ENCODE data around the gene UNC13A. TPM values are rescaled to one million over a fixed set of nuclear protein-coding genes. Genes with fewer than 3 reads are reported as not detected.

The UNC13A gene
- total RNA-seq, 1 experiment from 2014 or later, result 0.28 TPM

DNA sequence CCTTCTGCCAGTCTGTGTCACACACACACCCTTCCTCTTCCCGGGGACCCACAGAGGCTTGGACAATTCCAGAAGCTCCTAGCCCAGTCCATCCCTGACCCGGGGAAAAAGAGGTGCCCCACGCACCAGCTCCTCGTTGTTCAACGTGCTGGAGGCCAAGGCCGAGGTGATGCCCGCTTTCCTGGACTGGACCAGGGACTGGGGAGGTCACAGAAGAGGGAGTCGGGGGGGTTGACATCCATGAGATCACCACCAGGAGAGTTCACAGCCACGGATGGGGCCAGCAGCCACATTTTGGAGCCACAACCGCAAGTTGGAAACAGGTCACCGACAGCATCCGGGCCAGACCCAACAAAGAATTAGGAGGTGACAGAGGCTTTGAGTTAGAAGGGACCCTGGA is 39.4 kb downstream of the UNC13A start:
- H3K36me3 Mint-ChIP-seq (ENCODE audit: insufficient read depth, unreplicated experiment), result no peaks in the 10 kb centered on the region
- H3K27me3 Mint-ChIP-seq (ENCODE audit: unreplicated experiment), result peaks cover 52% of the 10 kb centered on the region
- TF ChIP-seq, protein P1, sequence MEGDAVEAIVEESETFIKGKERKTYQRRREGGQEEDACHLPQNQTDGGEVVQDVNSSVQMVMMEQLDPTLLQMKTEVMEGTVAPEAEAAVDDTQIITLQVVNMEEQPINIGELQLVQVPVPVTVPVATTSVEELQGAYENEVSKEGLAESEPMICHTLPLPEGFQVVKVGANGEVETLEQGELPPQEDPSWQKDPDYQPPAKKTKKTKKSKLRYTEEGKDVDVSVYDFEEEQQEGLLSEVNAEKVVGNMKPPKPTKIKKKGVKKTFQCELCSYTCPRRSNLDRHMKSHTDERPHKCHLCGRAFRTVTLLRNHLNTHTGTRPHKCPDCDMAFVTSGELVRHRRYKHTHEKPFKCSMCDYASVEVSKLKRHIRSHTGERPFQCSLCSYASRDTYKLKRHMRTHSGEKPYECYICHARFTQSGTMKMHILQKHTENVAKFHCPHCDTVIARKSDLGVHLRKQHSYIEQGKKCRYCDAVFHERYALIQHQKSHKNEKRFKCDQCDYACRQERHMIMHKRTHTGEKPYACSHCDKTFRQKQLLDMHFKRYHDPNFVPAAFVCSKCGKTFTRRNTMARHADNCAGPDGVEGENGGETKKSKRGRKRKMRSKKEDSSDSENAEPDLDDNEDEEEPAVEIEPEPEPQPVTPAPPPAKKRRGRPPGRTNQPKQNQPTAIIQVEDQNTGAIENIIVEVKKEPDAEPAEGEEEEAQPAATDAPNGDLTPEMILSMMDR (IDR thresholded peaks at IDR 0.05; ENCODE audit: unreplicated experiment), result no peak
- H3K9me3 Mint-ChIP-seq (ENCODE audit: low read depth, unreplicated experiment), result no peaks in the 10 kb centered on the region
- BruUV-seq (replicated peaks), result no TSS peak
- H3K4me1 Mint-ChIP-seq (ENCODE audit: low read depth, unreplicated experiment), result no peaks in the 10 kb centered on the region
- intact Hi-C loops (cut with micrococcal nuclease; ENCODE audit: unreplicated experiment), result no loop called here
- CTCF ChIA-PET, result no interaction called here
- no peak for DNase-seq
- no peak overlapping the region for H3K4me3 Mint-ChIP-seq (ENCODE audit: low read depth, unreplicated experiment)
- no peak overlapping the region for H3K27ac Mint-ChIP-seq (ENCODE audit: unreplicated experiment)

DNA sequence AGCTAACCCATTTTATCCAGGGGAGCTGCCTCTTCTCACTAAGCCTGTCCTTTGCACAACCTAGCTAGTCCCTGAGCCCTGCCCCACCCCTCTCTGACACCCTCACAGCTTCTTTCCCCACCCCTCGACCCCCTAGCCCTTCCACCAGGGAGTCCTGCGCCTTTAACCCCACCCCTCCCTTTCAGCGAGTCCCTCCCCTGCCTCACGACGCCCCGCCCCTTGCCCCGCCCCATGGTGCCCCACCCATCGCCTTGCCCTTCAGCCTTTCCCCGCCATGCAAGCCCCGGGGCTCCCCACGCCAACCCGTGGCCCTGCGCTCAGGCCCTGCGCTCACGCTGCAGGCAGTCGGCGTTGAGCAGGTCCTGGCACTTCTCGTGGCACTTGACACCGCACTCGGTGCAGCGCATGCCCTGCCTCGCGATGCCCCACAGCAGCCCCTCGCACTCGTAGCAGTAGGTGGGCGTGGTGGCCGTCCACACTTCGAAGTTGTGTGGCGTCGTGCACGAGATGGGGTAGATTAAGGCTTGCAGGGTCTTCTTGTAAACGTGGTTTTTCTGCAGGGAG is 40.0 kb downstream of the UNC13A start:
- CTCF ChIA-PET, result no interaction called here
- Mint-ChIP-seq H3K27ac (ENCODE audit: unreplicated experiment) (no peak overlapping the region), H3K4me3 (ENCODE audit: low read depth, unreplicated experiment) (no peak overlapping the region)

DNA sequence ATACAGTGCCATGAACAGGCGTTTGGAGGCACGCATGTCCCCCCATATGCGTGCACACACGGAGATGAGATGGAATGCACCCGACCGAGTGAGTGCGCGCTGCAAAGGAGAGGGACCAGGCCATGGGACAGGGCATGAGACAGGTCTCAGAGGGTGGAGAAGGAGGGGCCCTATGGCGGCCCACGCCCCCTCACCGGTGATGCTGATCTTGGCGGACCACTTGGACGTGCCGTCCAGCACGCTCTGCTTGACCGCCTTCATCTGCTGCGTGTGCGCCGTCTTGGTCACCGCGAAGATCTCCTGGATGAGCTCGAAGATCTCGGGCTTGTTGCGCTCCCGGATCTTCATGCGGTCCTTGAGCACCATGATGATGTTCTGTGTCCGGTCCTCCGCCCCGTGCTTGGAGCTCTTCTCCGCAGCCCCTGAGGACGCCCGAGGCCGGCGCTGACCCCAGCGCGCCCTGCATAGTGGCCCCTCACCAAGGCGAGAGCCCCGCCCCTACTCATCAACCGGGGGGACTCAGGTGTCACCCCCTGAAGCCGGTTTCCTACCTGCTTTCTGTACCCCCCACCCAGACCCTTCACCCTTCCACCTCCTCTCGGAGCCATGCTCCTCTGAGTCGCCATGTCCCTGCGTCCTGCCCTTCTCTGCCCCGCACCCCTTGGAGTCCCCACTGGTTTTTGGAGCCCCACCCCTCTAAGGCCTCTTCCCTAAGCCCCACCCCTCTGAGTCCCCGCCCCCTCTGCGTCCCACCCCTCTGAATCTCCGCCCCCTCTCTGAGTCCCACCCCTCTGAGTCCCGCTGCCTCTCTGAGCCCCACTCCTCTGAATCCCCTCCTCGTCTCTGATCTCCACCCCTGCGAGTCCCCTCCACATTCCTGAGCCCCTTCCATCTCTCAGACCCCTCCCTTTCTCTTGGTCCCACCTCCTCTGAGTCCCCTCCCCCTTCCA is 40.8 kb downstream of the UNC13A start:
- DNase-seq, result no peak
- H3K36me3 Mint-ChIP-seq (ENCODE audit: insufficient read depth, unreplicated experiment), result no peaks in the 10 kb centered on the region
- TF ChIP-seq, protein P1 (IDR thresholded peaks at IDR 0.05; ENCODE audit: unreplicated experiment), result no peak
- peaks cover 50% of the 10 kb centered on the region for H3K27me3 Mint-ChIP-seq (ENCODE audit: unreplicated experiment)
- intact Hi-C loops (cut with micrococcal nuclease; ENCODE audit: unreplicated experiment), result no loop called here
- H3K27ac Mint-ChIP-seq (ENCODE audit: unreplicated experiment), result no peak overlapping the region
- H3K9me3 Mint-ChIP-seq (ENCODE audit: low read depth, unreplicated experiment), result no peaks in the 10 kb centered on the region
- CTCF ChIA-PET, result no interaction called here
- no TSS peak for BruUV-seq (replicated peaks)
- H3K4me3 Mint-ChIP-seq (ENCODE audit: low read depth, unreplicated experiment), result no peak overlapping the region
- H3K4me1 Mint-ChIP-seq (ENCODE audit: low read depth, unreplicated experiment), result no peaks in the 10 kb centered on the region

More for the DNA sequence above, 40.0 kb downstream of the UNC13A start:
- BruUV-seq (replicated peaks), result no TSS peak
- Mint-ChIP-seq H3K36me3 (ENCODE audit: insufficient read depth, unreplicated experiment) (no peaks in the 10 kb centered on the region), H3K4me1 (ENCODE audit: low read depth, unreplicated experiment) (no peaks in the 10 kb centered on the region), H3K27me3 (ENCODE audit: unreplicated experiment) (peaks cover 58% of the 10 kb centered on the region), H3K9me3 (ENCODE audit: low read depth, unreplicated experiment) (no peaks in the 10 kb centered on the region)
- TF ChIP-seq, protein P1 (IDR thresholded peaks at IDR 0.05; ENCODE audit: unreplicated experiment), result no peak
- no peak for DNase-seq
- intact Hi-C loops (cut with micrococcal nuclease; ENCODE audit: unreplicated experiment), result no loop called here

DNA sequence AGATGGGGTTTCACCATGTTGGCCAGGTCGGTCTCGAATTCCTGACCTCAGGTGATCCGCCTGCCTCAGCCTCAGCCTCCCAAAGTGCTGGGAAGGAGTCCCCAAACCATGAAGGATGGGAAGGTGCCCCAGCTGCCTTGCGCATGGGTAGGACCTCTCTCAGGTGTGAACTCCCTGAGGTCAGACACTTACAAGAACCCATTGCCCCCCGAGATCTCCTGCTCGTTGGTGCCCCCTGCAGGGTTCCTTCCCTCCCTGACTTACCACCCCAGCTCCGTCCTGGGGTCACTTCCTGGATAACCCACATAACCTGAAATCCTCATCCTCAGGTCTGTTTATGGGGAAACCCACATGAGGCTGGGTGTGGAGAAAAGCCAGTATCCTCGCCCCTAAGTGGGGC is 41.7 kb downstream of the UNC13A start:
- no TSS peak for BruUV-seq (replicated peaks)
- intact Hi-C loops (cut with micrococcal nuclease; ENCODE audit: unreplicated experiment), result no loop called here
- Mint-ChIP-seq H3K4me3 (ENCODE audit: low read depth, unreplicated experiment) (no peak overlapping the region), H3K27me3 (ENCODE audit: unreplicated experiment) (peaks cover 45% of the 10 kb centered on the region), H3K27ac (ENCODE audit: unreplicated experiment) (no peak overlapping the region), H3K9me3 (ENCODE audit: low read depth, unreplicated experiment) (no peaks in the 10 kb centered on the region), H3K4me1 (ENCODE audit: low read depth, unreplicated experiment) (no peaks in the 10 kb centered on the region), H3K36me3 (ENCODE audit: insufficient read depth, unreplicated experiment) (no peaks in the 10 kb centered on the region)
- DNase-seq, result no peak
- CTCF ChIA-PET, result no interaction called here
- TF ChIP-seq, protein P1 (IDR thresholded peaks at IDR 0.05; ENCODE audit: unreplicated experiment), result no peak
